Bronchial epithelial cell (primary cell): ENCODE data around the gene NEURL1B. TPM values are rescaled to one million over a fixed set of nuclear protein-coding genes. Genes with fewer than 3 reads are reported as not detected.

Source experiments
- DNase-seq: peaks from one replicate; pipeline ENCODE4 v3.0.0-alpha.2; 2010; ENCODE audit warnings: low read depth
- FAIRE-seq: peaks from 2 replicates; lab custom pipeline; 2011; peaks lifted over from hg19 to GRCh38; lab: Jason Lieb, UNC
- H3K27me3 ChIP-seq: 2 replicates; pipeline ENCODE4 v1.5.1; 2011; ENCODE audit warnings: low read length; ENCODE audit not compliant: control insufficient read depth, insufficient read depth
- H3K36me3 ChIP-seq: 2 replicates; pipeline ENCODE4 v1.5.1; 2011; ENCODE audit warnings: low read length; ENCODE audit not compliant: control insufficient read depth, insufficient read depth
- H3K4me3 ChIP-seq: 2 replicates; pipeline ENCODE4 v1.5.1; 2011; ENCODE audit warnings: mild to moderate bottlenecking, low read depth, low read length, control low read depth
- total RNA-seq: library from RNA; depleted of rRNA; stranded (reverse); fragments of >200 nt; gene quantifications from 2 replicates; pipeline ENCODE4 v1.2.1, GENCODE V29; 2014
- TF ChIP-seq, protein P1 (sequence below): IDR thresholded peaks from 2 replicates; pipeline ENCODE4 v1.5.1; 2011; ENCODE audit warnings: mild to moderate bottlenecking, moderate library complexity, low read length, control low read depth, inconsistent platforms; ENCODE audit not compliant: insufficient read depth, severe bottlenecking

NEURL1B gene
- total RNA-seq, 1 donor from 2014 or later = 4.7 TPM

DNA sequence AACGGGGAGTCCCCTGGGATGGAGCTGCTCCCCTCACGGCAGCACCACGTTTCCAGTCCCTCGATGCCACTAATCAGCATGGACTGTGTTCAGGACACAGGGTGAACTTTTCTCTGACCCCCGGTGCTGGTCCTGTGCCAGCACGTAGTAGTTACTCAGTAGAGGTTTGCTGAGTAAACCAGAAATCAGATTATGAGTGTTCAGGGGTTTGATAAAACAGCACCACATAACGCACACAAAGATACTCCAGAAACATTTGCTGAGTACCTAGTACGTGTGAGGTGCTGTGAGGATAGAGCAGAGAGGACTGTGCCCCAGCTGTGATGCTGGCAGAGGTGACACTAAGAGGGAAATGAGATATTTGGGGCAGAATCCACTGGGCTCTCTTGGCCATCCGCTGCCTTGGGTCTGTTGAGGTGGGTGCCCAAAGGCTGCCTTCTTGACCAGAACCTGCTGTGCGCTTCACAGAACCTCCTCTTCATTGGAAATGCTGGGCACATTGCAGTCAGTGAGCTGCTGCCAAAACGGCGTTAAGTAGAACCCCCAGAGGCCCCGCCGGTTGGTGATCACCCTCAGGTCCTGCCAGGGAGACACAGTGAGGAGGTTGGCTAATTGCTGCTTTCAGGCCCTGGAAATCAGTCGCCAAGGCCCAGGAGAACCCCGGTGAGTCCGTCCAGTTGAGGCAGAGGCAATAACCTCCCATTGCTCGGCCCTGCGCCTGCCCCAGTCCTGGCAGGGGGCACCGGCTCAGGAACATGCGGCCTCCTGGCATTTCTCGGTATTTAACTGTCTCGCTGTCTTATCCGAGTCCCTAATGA lies 49.4 kb downstream of the NEURL1B start:
- TF ChIP-seq, protein P1, sequence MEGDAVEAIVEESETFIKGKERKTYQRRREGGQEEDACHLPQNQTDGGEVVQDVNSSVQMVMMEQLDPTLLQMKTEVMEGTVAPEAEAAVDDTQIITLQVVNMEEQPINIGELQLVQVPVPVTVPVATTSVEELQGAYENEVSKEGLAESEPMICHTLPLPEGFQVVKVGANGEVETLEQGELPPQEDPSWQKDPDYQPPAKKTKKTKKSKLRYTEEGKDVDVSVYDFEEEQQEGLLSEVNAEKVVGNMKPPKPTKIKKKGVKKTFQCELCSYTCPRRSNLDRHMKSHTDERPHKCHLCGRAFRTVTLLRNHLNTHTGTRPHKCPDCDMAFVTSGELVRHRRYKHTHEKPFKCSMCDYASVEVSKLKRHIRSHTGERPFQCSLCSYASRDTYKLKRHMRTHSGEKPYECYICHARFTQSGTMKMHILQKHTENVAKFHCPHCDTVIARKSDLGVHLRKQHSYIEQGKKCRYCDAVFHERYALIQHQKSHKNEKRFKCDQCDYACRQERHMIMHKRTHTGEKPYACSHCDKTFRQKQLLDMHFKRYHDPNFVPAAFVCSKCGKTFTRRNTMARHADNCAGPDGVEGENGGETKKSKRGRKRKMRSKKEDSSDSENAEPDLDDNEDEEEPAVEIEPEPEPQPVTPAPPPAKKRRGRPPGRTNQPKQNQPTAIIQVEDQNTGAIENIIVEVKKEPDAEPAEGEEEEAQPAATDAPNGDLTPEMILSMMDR = no peak
- peaks cover 4% of the 10 kb centered on the region for H3K36me3 ChIP-seq
- H3K27me3 ChIP-seq = no peaks in the 10 kb centered on the region
- DNase-seq (no peak), FAIRE-seq (no peak)
- H3K4me3 ChIP-seq = no peak overlapping the region

DNA sequence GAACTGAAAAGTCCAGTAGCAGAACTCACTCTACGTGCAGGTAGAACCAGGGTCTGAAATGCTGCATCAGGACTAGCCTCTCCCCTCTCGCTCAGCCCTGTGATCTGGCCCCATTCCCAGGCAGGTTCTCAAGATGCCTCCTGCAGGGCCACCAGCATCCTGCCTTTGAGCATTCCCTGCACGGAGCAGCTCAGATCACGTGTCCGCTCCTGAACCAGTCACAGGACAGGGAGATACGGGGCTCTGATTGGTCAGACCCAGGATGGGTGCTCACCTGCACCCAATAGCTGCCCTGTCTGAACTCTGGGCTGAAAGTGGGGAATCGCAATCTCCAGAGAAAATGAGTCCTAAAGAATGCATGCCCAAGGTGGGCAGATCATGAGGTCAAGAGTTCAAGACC lies 50.8 kb downstream of the NEURL1B start:
- Histone ChIP-seq H3K36me3 (peaks cover 1% of the 10 kb centered on the region), H3K27me3 (no peaks in the 10 kb centered on the region), H3K4me3 (no peak overlapping the region)
- DNase-seq (no peak), FAIRE-seq (peak; percentile 77)
- TF ChIP-seq, protein P1 = no peak

- DNase-seq (no peak), FAIRE-seq (no peak)
- TF ChIP-seq, protein P1 = no peak
- H3K4me3 ChIP-seq = no peak overlapping the region
- H3K36me3 ChIP-seq = no peaks in the 10 kb centered on the region
- no peaks in the 10 kb centered on the region for H3K27me3 ChIP-seq
Measured at GRCh38 chr5:172692451-172692850, 51.4 kb downstream of the NEURL1B start.

- TF ChIP-seq, protein P1 = no peak
- Histone ChIP-seq H3K27me3 (no peaks in the 10 kb centered on the region), H3K36me3 (no peaks in the 10 kb centered on the region), H3K4me3 (no peak overlapping the region)
- no peak for FAIRE-seq
- DNase-seq = no peak
Measured at GRCh38 chr5:172692981-172693380, 51.9 kb downstream of the NEURL1B start.

DNA sequence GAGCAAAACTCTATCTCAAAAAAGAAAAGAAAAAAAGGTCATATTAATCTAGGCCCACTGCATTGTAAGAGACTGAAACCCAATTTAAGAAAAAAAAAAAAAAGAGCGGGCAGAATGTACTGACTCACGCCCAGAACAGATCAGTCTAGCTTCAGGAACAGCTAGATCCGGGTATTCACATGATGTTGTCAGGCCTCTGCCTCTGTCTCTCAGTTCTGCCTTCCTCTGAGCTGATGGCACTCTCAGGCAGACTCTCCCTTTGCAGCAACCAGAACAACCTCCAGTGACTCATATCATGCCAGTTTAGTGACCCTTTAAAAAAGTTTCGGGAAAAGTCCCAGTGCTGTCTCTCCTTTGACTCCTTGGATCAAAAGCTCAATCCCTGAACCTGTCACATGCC lies 53.0 kb downstream of the NEURL1B start:
- H3K36me3 ChIP-seq = no peaks in the 10 kb centered on the region
- TF ChIP-seq, protein P1 = no peak
- no peak for DNase-seq
- H3K4me3 ChIP-seq = no peak overlapping the region
- H3K27me3 ChIP-seq = no peaks in the 10 kb centered on the region
- FAIRE-seq = no peak

DNA sequence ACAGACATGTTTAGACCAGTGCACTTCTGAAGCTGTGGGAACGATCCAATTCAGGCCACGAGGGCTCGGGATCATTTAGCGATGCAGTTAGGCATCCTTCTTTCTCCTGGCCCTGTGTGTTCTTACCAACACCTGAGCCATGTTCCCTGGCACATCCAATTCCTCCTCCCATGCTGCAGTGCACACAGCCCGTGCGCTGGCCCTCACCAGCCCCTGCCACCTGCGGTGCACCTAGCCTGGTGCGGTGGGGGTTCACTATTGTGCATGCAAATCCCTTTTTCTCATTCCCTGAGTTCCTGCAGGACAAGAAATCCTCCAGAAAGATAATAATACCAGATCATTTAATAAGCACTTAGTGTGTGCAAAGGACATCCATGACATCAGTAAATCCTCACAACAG lies 53.5 kb downstream of the NEURL1B start:
- H3K36me3 ChIP-seq = no peaks in the 10 kb centered on the region
- no peak for DNase-seq
- H3K27me3 ChIP-seq = no peaks in the 10 kb centered on the region
- no peak for FAIRE-seq
- TF ChIP-seq, protein P1 = no peak
- no peak overlapping the region for H3K4me3 ChIP-seq
